Measurements from ENCODE around the gene PDAP1.
A peak's percentile ranks its signal among the peaks of the same experiment; 100 is the strongest.
"Not testable (repeated sequence)": the region's sequence is repeated elsewhere in the genome, so short reads cannot be mapped to it uniquely, and the experiment has no call there.

PDAP1 gene

GRCh38 chr7:99374111-99375064, 34.0 kb downstream of the PDAP1 start, which contains the start of gene ARPC1B:
TSS of gene ARPC1B (plus strand) at chr7:99374730. CDS start at chr7:99385715, 10,985 bp downstream.
- peak; percentile 62 for DNase-seq

DNA sequence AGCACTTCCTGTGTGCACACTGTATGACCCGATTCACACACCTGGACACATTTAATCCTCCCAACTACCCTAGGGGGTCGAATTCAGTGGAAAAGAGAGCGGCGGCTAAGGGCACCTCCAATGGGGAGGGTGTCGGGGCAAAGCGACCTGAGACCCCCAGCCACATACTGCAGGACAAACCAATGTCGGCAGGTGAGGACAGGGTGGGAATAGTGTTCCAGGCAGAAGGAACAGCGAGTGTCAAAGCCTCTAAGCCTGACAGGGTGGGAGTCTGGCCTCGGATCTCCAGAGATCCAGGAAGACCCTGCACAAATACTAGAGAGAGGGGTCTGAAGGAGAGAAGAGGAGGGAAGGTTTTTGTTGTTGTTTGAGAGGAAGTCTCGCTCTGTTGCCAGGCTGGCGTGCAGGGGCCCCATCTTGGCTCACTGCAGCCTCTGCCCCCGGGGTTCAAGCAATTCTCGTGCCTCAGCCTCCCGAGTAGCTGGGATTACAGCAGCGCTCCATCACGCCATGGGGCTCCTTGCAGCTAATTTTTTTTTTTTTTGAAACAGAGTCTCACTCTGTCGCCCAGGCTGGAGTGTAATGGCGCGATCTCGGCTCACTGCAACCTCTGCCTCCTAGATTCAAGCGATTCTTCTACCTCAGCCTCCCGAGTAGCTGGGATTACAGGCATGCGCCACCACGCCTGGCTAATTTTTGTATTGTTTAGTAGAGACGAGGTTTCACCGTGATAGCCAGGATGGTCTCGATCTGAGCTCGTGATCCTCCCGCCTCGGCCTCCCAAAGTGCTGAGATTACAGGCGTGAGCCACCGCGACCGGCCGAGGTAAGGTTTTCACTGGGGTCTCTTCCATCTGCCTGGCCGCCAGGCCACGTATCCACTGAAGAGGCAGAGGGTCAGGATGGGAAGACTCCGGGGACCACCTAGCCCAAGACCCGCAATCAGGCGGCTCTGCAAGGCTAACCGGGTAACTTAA, 35.0 kb downstream of the PDAP1 start:
- no peak for DNase-seq

DNA sequence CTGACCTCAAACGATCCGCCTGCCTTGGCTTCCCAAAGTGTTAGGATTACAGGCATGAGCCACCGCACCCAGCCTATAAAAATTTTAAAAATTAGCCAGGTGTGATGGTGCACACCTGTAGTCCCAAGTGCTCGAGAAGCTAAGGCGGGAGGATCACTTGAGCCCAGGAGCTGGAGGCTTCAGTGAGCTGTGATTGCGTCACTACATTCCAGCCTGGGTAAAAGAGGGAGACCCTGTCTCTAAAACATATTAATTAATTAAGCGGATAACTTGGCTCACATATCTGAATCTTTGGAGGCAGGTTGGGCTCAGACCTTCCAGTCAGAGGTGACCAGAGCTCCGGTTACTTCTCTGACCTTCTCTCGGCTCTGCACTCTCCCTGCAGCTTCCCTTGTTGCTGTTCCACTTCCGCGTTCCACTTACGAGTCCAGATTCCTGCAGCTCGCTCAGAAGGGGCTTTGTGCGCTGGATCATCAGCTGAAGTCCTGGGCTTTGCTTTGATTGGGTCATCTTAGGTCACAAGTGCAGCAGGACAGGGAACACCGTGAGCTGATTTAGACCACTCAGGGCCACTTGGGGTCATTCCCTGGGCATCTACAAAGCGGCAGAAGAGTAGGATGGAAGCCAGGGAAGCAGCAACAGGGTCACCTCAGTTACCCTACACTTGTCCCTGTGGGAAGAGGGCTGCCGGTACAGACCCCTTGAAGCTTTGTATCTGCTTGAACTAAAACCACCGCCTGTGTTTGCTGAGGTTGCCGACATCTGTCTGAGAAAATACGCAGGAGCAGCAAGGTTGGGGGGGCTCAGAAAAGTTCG, 35.9 kb downstream of the PDAP1 start:
- peak; percentile 41 for DNase-seq

DNA sequence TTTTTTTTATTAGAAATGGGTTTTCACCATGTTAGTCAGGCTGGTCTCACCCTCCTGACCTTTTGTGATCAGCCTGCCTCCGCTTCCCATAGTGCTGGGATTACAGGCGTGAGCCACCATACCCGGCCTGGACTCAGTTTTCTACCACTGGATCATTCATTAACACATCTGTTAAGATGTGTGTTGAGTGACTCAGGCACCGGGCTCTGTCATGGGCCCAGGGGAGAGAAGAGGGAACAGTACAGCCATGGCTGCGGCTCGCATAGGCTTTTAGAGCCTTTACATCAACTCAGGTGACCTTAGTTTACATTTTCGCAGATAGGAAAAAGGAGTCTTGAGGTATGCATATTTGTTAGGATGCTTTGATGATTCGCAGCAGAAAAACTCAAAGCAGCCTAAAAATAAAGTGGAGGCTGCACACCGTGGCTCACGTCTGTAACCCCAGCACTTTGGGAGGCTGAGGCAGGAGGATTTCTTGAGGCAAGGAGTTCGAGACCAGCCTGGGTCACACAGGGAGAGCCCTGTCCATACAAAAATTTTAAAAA, 36.9 kb downstream of the PDAP1 start:
- DNase-seq = no peak

DNA sequence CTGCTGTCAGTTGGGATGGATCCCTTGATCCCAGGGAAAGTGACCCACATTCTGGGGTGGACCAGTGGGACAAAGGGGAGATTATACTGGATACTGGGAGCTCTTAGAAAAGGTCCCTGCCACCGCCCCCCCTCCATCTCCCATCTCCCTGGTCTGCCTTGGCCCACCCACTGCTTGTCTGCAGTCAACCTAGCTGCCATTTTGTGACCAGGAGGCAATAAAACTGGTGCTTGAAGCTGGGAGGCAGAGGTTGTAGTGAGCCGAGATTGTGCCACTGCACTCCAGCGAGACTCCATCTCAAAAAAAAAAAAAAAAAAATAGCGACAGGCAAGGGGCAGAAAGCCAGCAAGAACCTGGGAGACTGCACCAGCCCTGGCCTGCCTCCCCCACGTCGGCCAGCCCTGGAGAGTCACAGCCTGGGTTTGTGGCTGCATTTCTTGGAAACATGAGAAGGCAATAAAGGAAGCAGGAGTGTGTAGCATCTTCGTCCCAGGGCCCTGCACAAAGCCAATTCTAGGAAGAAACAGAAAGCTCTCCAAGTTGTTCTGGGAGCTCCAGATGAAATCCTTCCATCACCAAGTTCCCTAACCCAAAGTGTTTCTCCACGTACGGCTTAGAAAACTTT, 38.5 kb downstream of the PDAP1 start:
- DNase-seq = peak; percentile 80

DNA sequence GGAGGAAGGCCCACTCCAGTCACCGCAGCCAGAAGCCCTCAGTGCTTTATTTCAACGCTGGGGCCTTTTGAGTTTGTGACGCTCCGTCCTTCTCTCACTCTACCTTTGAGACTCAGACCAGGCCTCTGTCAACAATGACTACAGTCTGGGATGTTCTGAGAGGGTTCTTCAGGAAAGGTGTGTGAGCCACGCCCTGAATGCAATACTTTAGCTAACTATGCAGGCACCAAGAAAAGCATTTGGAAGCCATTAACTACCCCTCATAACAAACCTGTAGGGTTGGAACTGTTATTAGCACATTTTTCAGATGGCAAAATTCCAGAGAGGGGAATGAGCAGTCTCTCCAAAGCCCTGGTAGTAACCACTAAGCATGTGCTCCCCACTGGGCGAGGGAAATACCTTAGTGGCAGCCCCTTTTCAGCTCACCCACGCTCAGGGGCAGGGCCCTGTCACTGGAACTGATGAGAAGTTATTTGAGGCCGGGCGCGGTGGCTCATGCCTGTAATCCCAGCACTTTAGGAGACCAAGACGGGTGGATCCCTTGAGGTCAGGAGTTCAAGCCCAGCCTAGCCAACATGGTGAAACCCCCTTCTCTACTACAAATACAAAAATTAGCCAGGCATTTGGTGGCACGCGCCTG, 39.5 kb downstream of the PDAP1 start:
- DNase-seq = no peak

- DNase-seq = no peak
Observed at GRCh38 chr7:99366646-99367045, 41.8 kb downstream of the PDAP1 start.

DNA sequence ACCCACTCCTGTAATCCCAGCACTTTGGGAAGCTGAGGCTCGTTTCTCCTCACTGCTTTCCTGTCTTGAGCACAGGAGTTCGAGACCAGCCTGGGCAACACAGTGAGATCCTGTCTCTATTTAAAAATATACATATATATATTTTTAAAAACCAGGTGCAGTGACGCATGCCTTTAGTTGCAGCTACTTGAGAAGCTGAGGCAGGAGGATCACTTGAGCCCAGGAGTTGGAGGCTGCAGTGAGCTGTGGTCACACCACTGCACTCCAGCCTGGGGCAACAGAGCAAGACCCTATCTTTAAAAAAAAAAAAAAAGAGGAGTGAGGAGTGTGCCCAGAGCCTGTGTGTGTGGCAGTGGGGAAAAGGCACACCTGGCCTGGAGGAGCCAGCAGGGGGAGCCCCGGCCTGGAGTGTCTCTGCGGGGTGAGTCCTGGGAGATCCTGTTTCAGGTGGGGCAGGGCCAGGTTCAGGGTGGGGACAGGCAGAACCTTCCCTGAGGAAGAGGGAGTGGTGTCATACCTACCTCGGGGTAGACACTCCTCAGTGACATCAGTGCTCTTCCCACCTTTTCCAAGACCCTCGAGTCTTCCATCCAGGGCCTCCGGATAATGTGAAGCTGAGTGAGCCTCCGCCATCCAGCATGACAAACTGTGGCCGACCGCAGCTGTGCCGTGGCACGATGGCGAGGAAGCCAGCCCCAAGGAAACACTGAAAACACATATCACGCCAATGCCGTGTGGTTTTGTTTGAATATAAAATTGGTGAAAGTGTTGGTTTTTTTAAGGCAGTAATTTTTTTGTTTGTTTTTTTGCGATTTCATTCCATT, 42.9 kb downstream of the PDAP1 start:
- no peak for DNase-seq

GRCh38 chr7:99363286-99363685, 45.1 kb downstream of the PDAP1 start:
- no peak for DNase-seq

- no peak for DNase-seq
Observed at GRCh38 chr7:99362801-99363200, 45.6 kb downstream of the PDAP1 start.

DNA sequence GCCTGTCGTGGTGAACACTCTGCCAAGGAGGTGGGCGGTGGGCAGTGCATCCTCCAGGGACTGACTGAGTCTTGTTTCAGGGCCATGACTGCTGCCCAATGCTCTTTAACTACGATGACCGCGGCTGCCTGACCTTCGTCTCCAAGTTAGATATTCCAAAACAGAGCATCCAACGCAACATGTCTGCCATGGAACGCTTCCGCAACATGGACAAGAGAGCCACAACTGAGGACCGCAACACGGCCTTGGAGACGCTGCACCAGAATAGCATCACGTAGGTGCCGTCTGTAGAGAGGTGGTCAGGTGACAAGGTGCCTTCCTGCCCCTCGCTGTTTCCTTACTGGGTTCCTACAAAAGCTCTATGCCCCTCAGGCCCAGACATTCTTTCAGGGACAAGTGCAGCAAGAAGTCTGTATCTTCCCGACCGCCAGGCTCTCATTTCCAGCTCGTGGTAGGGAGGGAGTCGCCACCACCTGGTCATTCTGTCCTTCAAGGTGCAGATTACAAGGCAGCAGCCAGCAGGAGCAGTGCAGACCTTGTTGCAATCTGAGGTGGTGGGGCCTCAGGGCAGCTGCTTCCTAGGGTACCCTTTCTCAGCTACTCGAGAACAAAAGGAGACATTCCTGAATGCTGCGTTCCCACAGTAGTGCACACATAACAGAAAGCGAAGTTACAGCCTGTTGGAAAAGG, 48.8 kb downstream of the PDAP1 start:
- no peak for DNase-seq

DNA sequence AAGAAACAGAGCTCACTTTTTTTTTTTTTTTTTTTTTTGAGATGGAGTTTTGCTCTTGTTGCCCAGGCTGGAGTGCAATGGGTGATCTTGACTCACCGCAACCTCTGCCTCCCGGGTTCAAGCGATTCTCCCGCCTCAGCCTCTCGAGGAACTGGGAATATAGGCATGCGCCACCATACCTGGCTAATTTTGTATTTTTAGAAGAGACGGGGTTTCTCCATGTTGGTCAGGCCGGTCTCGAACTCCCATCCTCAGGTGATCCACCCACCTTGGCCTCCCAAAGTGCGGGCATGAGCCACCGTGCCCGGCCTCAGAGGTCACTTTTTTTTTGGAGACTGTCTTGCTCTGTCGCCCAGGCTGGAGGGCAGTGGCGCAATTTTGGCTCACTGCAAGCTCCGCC, 49.9 kb downstream of the PDAP1 start:
- not testable (repeated sequence) for DNase-seq

- no peak for DNase-seq
Observed at GRCh38 chr7:99357701-99358490, 50.5 kb downstream of the PDAP1 start.

DNA sequence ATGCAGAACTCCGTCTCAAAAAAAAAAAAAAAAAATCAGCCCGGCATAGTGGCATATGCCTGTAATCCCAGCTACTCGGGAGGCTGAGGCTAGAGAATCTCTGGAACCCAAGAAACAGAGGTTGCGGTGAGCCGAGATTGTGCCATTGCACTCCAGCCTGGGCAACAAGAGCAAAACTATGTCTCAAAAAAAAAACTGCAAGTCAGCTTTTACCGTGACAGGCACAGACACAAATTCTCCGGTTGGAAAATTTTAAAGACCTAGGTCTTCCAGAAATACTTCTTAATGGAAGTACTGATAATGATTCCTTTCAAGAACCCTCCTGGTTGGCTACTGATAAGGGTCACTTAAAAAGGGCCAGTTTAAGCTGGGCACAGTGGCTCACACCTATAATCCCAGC, 53.3 kb downstream of the PDAP1 start:
- DNase-seq = no peak

DNA sequence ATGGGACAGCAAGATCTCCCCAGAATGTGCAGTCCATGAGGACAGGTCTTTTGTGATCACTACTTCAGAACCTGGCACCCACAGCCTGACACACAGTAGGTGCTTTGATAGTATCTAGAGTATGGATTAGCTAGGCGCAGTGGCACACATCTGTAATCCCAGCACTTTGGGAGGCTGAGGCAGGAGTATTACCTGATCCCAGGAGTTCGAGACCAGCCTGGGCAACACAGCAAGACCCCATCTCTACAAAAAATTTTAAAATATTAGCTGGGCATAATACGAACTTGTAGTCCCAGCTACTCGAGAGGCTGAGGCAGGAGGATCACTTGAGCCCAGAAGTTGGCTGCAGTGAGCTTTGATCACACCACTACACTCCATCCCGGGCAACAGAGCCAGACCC, 56.1 kb downstream of the PDAP1 start:
- no peak for DNase-seq

DNA sequence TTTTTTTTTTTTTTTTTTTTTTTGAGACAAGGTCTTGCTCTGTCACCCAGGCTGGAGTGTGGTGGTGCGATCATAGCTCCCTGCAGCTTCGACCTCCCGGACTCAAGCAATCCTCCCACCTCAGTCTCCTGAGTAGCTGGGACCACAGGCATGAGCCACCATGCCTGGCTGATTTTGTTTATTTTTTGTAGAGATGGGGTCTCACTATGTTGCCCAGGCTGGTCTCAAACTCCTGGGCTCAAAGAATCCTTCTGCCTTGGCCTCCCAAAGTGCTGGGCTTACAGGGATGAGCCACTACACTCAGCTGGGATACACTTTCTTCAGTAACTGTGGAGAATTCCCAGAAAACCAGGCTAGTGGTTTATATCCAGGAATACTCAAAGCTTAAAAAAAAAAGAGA, 57.8 kb downstream of the PDAP1 start:
- not testable (repeated sequence) for DNase-seq

Measured in MV-4-11 (cell line).